GM19043 (cell line): Measurements from ENCODE around the gene ADGRL1.
"Not testable (repeated sequence)": the region's sequence is repeated elsewhere in the genome, so short reads cannot be mapped to it uniquely, and the experiment has no call there.

Source experiments
- ATAC-seq: cut with Tn5 transposase; IDR thresholded peaks from one replicate; pipeline ENCODE4 v1.9.1; 2021; ENCODE audit warnings: low read depth; ENCODE audit not compliant: unreplicated experiment

Gene ADGRL1

GRCh38 chr19:14196105-14196504 is 9.9 kb downstream of the ADGRL1 start:
- not testable (repeated sequence) for ATAC-seq

- ATAC-seq = not testable (repeated sequence)
Measured at GRCh38 chr19:14195216-14195615, 10.8 kb downstream of the ADGRL1 start.

- no peak for ATAC-seq
Measured at GRCh38 chr19:14189415-14189814, 16.6 kb downstream of the ADGRL1 start.

- not testable (repeated sequence) for ATAC-seq
Measured at GRCh38 chr19:14188086-14188485, 17.9 kb downstream of the ADGRL1 start.

- no peak for ATAC-seq
Measured at GRCh38 chr19:14187561-14187960, 18.4 kb downstream of the ADGRL1 start.

- ATAC-seq = not testable (repeated sequence)
Measured at GRCh38 chr19:14186684-14187083, 19.3 kb downstream of the ADGRL1 start.

- ATAC-seq = not testable (repeated sequence)
Measured at GRCh38 chr19:14185691-14186090, 20.3 kb downstream of the ADGRL1 start.

- no peak for ATAC-seq
Measured at GRCh38 chr19:14185158-14185557, 20.8 kb downstream of the ADGRL1 start.

- ATAC-seq = no peak
Measured at GRCh38 chr19:14183741-14184350, 22.1 kb downstream of the ADGRL1 start.

- ATAC-seq = no peak
Measured at GRCh38 chr19:14182476-14182875, 23.5 kb downstream of the ADGRL1 start.

- no peak for ATAC-seq
Measured at GRCh38 chr19:14181906-14182305, 24.1 kb downstream of the ADGRL1 start.

GRCh38 chr19:14181199-14181598 is 24.8 kb downstream of the ADGRL1 start:
- ATAC-seq = not testable (repeated sequence)

- no peak for ATAC-seq
Measured at GRCh38 chr19:14177496-14178074, 28.4 kb downstream of the ADGRL1 start.

- ATAC-seq = no peak
Measured at GRCh38 chr19:14175351-14175792, 30.6 kb downstream of the ADGRL1 start.

GRCh38 chr19:14174883-14175282 is 31.1 kb downstream of the ADGRL1 start:
- no peak for ATAC-seq

- ATAC-seq = no peak
Measured at GRCh38 chr19:14168993-14169392, 37.0 kb downstream of the ADGRL1 start.

- ATAC-seq = no peak
Measured at GRCh38 chr19:14168259-14168972, 37.6 kb downstream of the ADGRL1 start.

- no peak for ATAC-seq
Measured at GRCh38 chr19:14167576-14168138, 38.3 kb downstream of the ADGRL1 start.

- ATAC-seq = no peak
Measured at GRCh38 chr19:14166999-14167575, 38.9 kb downstream of the ADGRL1 start.

GRCh38 chr19:14165990-14166830 is 39.8 kb downstream of the ADGRL1 start:
- ATAC-seq = no peak
